SK-N-SH treated with all-trans-retinoic acid at 6 μM for 48 hours (cell line): Measurements from ENCODE around the gene CACNA1I.

Experiments
- ATAC-seq: fragments of 200-7000 bp; cut with Tn5 transposase; 3 replicates; pipeline ENCODE4 v1.9.1; 2020; ENCODE audit warnings: mild to moderate bottlenecking, moderate library complexity
- ARNTL ChIP-seq: fragments of 450-650 bp; formaldehyde crosslinking; IDR thresholded peaks from 2 replicates; pipeline ENCODE4 v1.5.0; 2020; ENCODE audit warnings: low read depth, mild to moderate bottlenecking, moderate library complexity, borderline replicate concordance
- CREB5 ChIP-seq: fragments of 250-450 bp; sonication (Bioruptor Pico); IDR thresholded peaks from 2 replicates; pipeline ENCODE4 v1.5.1; 2020; ENCODE audit warnings: low read depth, mild to moderate bottlenecking, moderate library complexity
- CSRNP3 ChIP-seq: fragments of 250-450 bp; sonication (Bioruptor Pico); IDR thresholded peaks from 2 replicates; pipeline ENCODE4 v1.5.1; 2021; ENCODE audit warnings: mild to moderate bottlenecking, moderate library complexity
- ESRRG ChIP-seq: fragments of 250-450 bp; sonication (Bioruptor Pico); IDR thresholded peaks from 2 replicates; pipeline ENCODE4 v1.6.1; 2021; ENCODE audit warnings: mild to moderate bottlenecking
- ISL1 ChIP-seq: fragments of 250-450 bp; sonication (Bioruptor Pico); IDR thresholded peaks from 2 replicates; pipeline ENCODE4 v2.1.2; 2022; ENCODE audit warnings: mild to moderate bottlenecking, moderate library complexity
- OSR1 ChIP-seq: fragments of 250-450 bp; sonication (Bioruptor Pico); IDR thresholded peaks from 2 replicates; pipeline ENCODE4 v1.8.0; 2022; ENCODE audit warnings: moderate library complexity, mild to moderate bottlenecking, inconsistent platforms
- PATZ1 ChIP-seq: fragments of 250-450 bp; sonication (Bioruptor Pico); IDR thresholded peaks from 2 replicates; pipeline ENCODE4 v1.8.0; 2020; ENCODE audit warnings: mild to moderate bottlenecking, moderate library complexity, borderline replicate concordance
- POU6F1 ChIP-seq: fragments of 250-450 bp; sonication (Bioruptor Pico); IDR thresholded peaks from 2 replicates; pipeline ENCODE4 v1.8.0; 2021; ENCODE audit warnings: low read depth, mild to moderate bottlenecking, moderate library complexity, borderline replicate concordance
- PPARA ChIP-seq: fragments of 250-450 bp; sonication (Bioruptor Pico); IDR thresholded peaks from 2 replicates; pipeline ENCODE4 v1.5.0; 2020; ENCODE audit warnings: mild to moderate bottlenecking, borderline replicate concordance
- SNAI2 ChIP-seq: fragments of 250-450 bp; sonication (Bioruptor Pico); IDR thresholded peaks from 2 replicates; pipeline ENCODE4 v1.5.0; 2020; ENCODE audit warnings: mild to moderate bottlenecking, moderate library complexity
- TOX ChIP-seq: fragments of 250-450 bp; sonication (Bioruptor Pico); IDR thresholded peaks from 2 replicates; pipeline ENCODE4 v1.8.0; 2021; ENCODE audit warnings: mild to moderate bottlenecking, moderate library complexity, borderline replicate concordance
- TSHZ2 ChIP-seq: fragments of 250-450 bp; sonication (Bioruptor Pico); IDR thresholded peaks from 2 replicates; pipeline ENCODE4 v1.5.0; 2020; ENCODE audit warnings: mild to moderate bottlenecking, moderate library complexity
- ZC3H10 ChIP-seq: fragments of 250-450 bp; sonication (Bioruptor Pico); IDR thresholded peaks from 2 replicates; pipeline ENCODE4 v1.5.1; 2021; ENCODE audit warnings: mild to moderate bottlenecking, moderate library complexity
- ZFP30 ChIP-seq: fragments of 450-650 bp; formaldehyde crosslinking; IDR thresholded peaks from 2 replicates; pipeline ENCODE4 v1.5.0; 2022; ENCODE audit warnings: mild to moderate bottlenecking, moderate library complexity
- ZNF565 ChIP-seq: fragments of 450-650 bp; formaldehyde crosslinking; conservative IDR thresholded peaks from 2 replicates; pipeline ENCODE4 v1.5.0; 2020; ENCODE audit warnings: low read depth, mild to moderate bottlenecking, moderate library complexity
- ZNF8 ChIP-seq: fragments of 450-650 bp; formaldehyde crosslinking; IDR thresholded peaks from 2 replicates; pipeline ENCODE4 v1.5.0; 2020; ENCODE audit warnings: mild to moderate bottlenecking, moderate library complexity

The CACNA1I gene

GRCh38 chr22:39663751-39664150, 93.2 kb downstream of the CACNA1I start:
- no peak for TF ChIP-seq POU6F1 (CRISPR knock-in tag)
- TF ChIP-seq ZNF8 (CRISPR knock-in tag) = no peak
- TF ChIP-seq OSR1 = no peak
- no peak for TF ChIP-seq SNAI2 (CRISPR knock-in tag)
- TF ChIP-seq, all 23 proteins: peak for 0
- ATAC-seq = no peak

- TF ChIP-seq ZNF565 (CRISPR knock-in tag) (no peak), TOX (CRISPR knock-in tag) (no peak)
- no peak for ATAC-seq
Observed at GRCh38 chr22:39664485-39665200, 94.1 kb downstream of the CACNA1I start.

- ATAC-seq = no peak
- no peak for TF ChIP-seq POU6F1 (CRISPR knock-in tag)
- TF ChIP-seq CREB5 (CRISPR knock-in tag) = no peak
- TF ChIP-seq ZNF565 (CRISPR knock-in tag) = no peak
- TF ChIP-seq ZC3H10 (CRISPR knock-in tag) = no peak
- TF ChIP-seq ISL1 (CRISPR knock-in tag) = no peak
- no peak for TF ChIP-seq ZFP30
- TF ChIP-seq TOX (CRISPR knock-in tag) = no peak
- TF ChIP-seq SNAI2 (CRISPR knock-in tag) = no peak
- TF ChIP-seq PATZ1 (CRISPR knock-in tag) = no peak
- TF ChIP-seq ARNTL (CRISPR knock-in tag) = no peak
Observed at GRCh38 chr22:39665229-39665628, 94.7 kb downstream of the CACNA1I start.

GRCh38 chr22:39665661-39666431, 95.3 kb downstream of the CACNA1I start:
- ATAC-seq = no peak
- TF ChIP-seq ZC3H10 (CRISPR knock-in tag) = no peak
- no peak for TF ChIP-seq CSRNP3 (CRISPR knock-in tag)
- TF ChIP-seq ESRRG = no peak
- no peak for TF ChIP-seq ZNF8 (CRISPR knock-in tag)
- no peak for TF ChIP-seq PPARA
- TF ChIP-seq CREB5 (CRISPR knock-in tag) = no peak
- TF ChIP-seq TSHZ2 (CRISPR knock-in tag) = no peak
- no peak for TF ChIP-seq TOX (CRISPR knock-in tag)
- TF ChIP-seq POU6F1 (CRISPR knock-in tag) = no peak
- no peak for TF ChIP-seq ARNTL (CRISPR knock-in tag)
- no peak for TF ChIP-seq ZNF565 (CRISPR knock-in tag)
